Calu3 (cell line): ENCODE results near the gene CD164L2. TPM values are rescaled to one million over a fixed set of nuclear protein-coding genes. Genes with fewer than 3 reads are reported as not detected.

Source experiments
- BruUV-seq: library from RNA; stranded (reverse); fragments of 400-500 nt; replicated peaks from 2 replicates; lab custom pipeline; 2021; lab: Mats Ljungman, UMichigan
- CTCF ChIA-PET: fragments of 300-600 bp; sonication (Branson Sonifier 250); formaldehyde crosslinking; loops from one replicate; lab custom pipeline; 2022; ENCODE audit warnings: antibody characterized with exemption; lab: Charles Lee
- DNase-seq: peaks from one replicate; pipeline ENCODE4 v3.0.0; 2022
- H3K27ac Mint-ChIP-seq: one replicate; pipeline ENCODE4 v1.8.0; 2022; ENCODE audit warnings: mixed read lengths; ENCODE audit not compliant: unreplicated experiment
- H3K27me3 Mint-ChIP-seq: one replicate; pipeline ENCODE4 v1.8.0; 2022; ENCODE audit warnings: mixed read lengths; ENCODE audit not compliant: unreplicated experiment
- H3K36me3 Mint-ChIP-seq: one replicate; pipeline ENCODE4 v1.8.0; 2022; ENCODE audit warnings: mild to moderate bottlenecking, moderate library complexity, mixed read lengths; ENCODE audit not compliant: insufficient read depth, unreplicated experiment
- H3K4me1 Mint-ChIP-seq: one replicate; pipeline ENCODE4 v1.8.0; 2022; ENCODE audit warnings: mild to moderate bottlenecking, low read depth, mixed read lengths; ENCODE audit not compliant: unreplicated experiment
- H3K4me3 Mint-ChIP-seq: one replicate; pipeline ENCODE4 v1.8.0; 2022; ENCODE audit warnings: mild to moderate bottlenecking, low read depth, moderate library complexity, mixed read lengths; ENCODE audit not compliant: unreplicated experiment
- H3K9me3 Mint-ChIP-seq: one replicate; pipeline ENCODE4 v1.8.0; 2022; ENCODE audit warnings: low read depth, mixed read lengths; ENCODE audit not compliant: unreplicated experiment
- CTCF ChIP-seq: fragments of 200-600 bp; IDR thresholded peaks from one replicate; pipeline ENCODE4 v1.8.0; 2022; ENCODE audit warnings: antibody characterized with exemption; ENCODE audit not compliant: unreplicated experiment
- intact Hi-C: fragments of 100-400 bp; cut with micrococcal nuclease; formaldehyde crosslinking; loops from one replicate; pipeline ENCODE4 v1.10.0; 2022; ENCODE audit not compliant: unreplicated experiment
- total RNA-seq: library from RNA; stranded (reverse); gene quantifications from 2 replicates; pipeline ENCODE4 v1.2.3, GENCODE V29; 2022

The CD164L2 gene
- total RNA-seq, 1 experiment from 2014 or later: not detected

- H3K27ac Mint-ChIP-seq: no peak overlapping the region
- peaks cover 17% of the 10 kb centered on the region for H3K36me3 Mint-ChIP-seq
Measured at GRCh38 chr1:27403931-27404330, 20.8 kb upstream of the CD164L2 start.

GRCh38 chr1:27403065-27403726 is 20.1 kb upstream of the CD164L2 start:
- Mint-ChIP-seq H3K9me3 (no peaks in the 10 kb centered on the region), H3K4me3 (no peak overlapping the region), H3K27ac (no peak overlapping the region), H3K36me3 (peaks cover 17% of the 10 kb centered on the region), H3K27me3 (no peaks in the 10 kb centered on the region), H3K4me1 (no peaks in the 10 kb centered on the region)
- CTCF ChIA-PET: no interaction called here
- no peak for TF ChIP-seq CTCF
- no peak for DNase-seq
- intact Hi-C loops: loop anchor here (5.0 kb wide), 1 partner anchor 204 kb away; no protein-coding TSS in a partner anchor
- no TSS peak for BruUV-seq

More at GRCh38 chr1:27403931-27404330, 20.8 kb upstream of the CD164L2 start:
- no peak for TF ChIP-seq CTCF
- no TSS peak for BruUV-seq
- DNase-seq: no peak
- CTCF ChIA-PET: no interaction called here
- intact Hi-C loops: loop anchor here (5.0 kb wide), 1 partner anchor 203 kb away; no protein-coding TSS in a partner anchor
- Mint-ChIP-seq H3K4me3 (no peak overlapping the region), H3K9me3 (no peaks in the 10 kb centered on the region), H3K27me3 (no peaks in the 10 kb centered on the region), H3K4me1 (no peaks in the 10 kb centered on the region)

- Mint-ChIP-seq H3K36me3 (peaks cover 19% of the 10 kb centered on the region), H3K4me3 (no peak overlapping the region), H3K27me3 (no peaks in the 10 kb centered on the region), H3K4me1 (no peaks in the 10 kb centered on the region), H3K27ac (no peak overlapping the region), H3K9me3 (no peaks in the 10 kb centered on the region)
- CTCF ChIA-PET: no interaction called here
- peak; percentile 11 for TF ChIP-seq CTCF
- DNase-seq: peak; percentile 65
- BruUV-seq: no TSS peak
- intact Hi-C loops: loop anchor here (5.0 kb wide), 1 partner anchor 205 kb away; no protein-coding TSS in a partner anchor
Measured at GRCh38 chr1:27402349-27402754, 19.2 kb upstream of the CD164L2 start.

GRCh38 chr1:27400963-27401341 is 17.8 kb upstream of the CD164L2 start:
- TF ChIP-seq CTCF: no peak
- Mint-ChIP-seq H3K27ac (no peak overlapping the region), H3K36me3 (peaks cover 20% of the 10 kb centered on the region), H3K27me3 (no peaks in the 10 kb centered on the region), H3K4me3 (no peak overlapping the region), H3K4me1 (no peaks in the 10 kb centered on the region), H3K9me3 (no peaks in the 10 kb centered on the region)
- CTCF ChIA-PET: interaction anchor here (0.5 kb wide), 1 partner anchor 9 kb away, joined by 5 read pairs; the partner anchor contains the start of gene GPR3
- intact Hi-C loops: loop anchor here (5.0 kb wide), 1 partner anchor 206 kb away; no protein-coding TSS in a partner anchor
- DNase-seq: no peak
- BruUV-seq: no TSS peak
